ENCODE measurements around the gene GFRA1.

DNA sequence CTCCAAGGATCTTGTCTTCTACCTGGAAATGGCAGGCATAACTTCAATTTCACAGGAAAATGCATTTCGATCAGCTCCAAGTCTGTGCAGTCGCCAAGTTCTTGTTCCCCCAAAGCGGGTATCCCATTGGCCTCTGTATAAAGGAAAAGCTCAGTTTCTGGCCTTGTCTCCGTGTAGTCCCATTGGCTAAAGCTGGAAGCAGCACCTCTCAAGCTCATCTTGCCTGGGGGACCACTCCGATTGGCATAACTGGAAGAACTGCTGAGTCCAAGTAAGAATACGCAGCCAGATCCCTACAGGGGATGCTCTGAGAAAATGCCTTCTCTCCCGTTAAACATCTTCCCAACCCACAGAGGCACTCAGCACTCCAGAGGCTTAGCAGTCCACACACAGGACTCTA, 205.2 kb downstream of the GFRA1 start:
- TF ChIP-seq POLR2AphosphoS5 (IDR thresholded peaks at IDR 0.05; ENCODE audit: insufficient read depth, low read depth, low read length): no peak
- TF ChIP-seq, protein P1, sequence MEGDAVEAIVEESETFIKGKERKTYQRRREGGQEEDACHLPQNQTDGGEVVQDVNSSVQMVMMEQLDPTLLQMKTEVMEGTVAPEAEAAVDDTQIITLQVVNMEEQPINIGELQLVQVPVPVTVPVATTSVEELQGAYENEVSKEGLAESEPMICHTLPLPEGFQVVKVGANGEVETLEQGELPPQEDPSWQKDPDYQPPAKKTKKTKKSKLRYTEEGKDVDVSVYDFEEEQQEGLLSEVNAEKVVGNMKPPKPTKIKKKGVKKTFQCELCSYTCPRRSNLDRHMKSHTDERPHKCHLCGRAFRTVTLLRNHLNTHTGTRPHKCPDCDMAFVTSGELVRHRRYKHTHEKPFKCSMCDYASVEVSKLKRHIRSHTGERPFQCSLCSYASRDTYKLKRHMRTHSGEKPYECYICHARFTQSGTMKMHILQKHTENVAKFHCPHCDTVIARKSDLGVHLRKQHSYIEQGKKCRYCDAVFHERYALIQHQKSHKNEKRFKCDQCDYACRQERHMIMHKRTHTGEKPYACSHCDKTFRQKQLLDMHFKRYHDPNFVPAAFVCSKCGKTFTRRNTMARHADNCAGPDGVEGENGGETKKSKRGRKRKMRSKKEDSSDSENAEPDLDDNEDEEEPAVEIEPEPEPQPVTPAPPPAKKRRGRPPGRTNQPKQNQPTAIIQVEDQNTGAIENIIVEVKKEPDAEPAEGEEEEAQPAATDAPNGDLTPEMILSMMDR (IDR thresholded peaks at IDR 0.05; ENCODE audit: extremely low read depth in 1 of 2, insufficient read depth in 1 of 2, low read depth in 1 of 2, low read length in 2 of 2): no peak
- no peak for TF ChIP-seq POLR2A (IDR thresholded peaks at IDR 0.05; ENCODE audit: low read depth, low read length)
- no peak for TF ChIP-seq MAX (IDR thresholded peaks at IDR 0.05; ENCODE audit: insufficient read depth, insufficient read length)
- TF ChIP-seq EZH2 (IDR thresholded peaks at IDR 0.05; ENCODE audit: borderline replicate concordance, low read depth, low read length, severe bottlenecking): no peak
- no peak for TF ChIP-seq MYC (IDR thresholded peaks at IDR 0.05; ENCODE audit: low read depth, low read length)
- TF ChIP-seq FOS (IDR thresholded peaks at IDR 0.05; ENCODE audit: borderline replicate concordance, insufficient read depth, low read length): no peak
- no peak for TF ChIP-seq JUN (IDR thresholded peaks at IDR 0.05; ENCODE audit: borderline replicate concordance, insufficient read depth, insufficient read length, low read depth)
